ENCODE results near the gene SLC25A45.

SLC25A45 gene

DNA sequence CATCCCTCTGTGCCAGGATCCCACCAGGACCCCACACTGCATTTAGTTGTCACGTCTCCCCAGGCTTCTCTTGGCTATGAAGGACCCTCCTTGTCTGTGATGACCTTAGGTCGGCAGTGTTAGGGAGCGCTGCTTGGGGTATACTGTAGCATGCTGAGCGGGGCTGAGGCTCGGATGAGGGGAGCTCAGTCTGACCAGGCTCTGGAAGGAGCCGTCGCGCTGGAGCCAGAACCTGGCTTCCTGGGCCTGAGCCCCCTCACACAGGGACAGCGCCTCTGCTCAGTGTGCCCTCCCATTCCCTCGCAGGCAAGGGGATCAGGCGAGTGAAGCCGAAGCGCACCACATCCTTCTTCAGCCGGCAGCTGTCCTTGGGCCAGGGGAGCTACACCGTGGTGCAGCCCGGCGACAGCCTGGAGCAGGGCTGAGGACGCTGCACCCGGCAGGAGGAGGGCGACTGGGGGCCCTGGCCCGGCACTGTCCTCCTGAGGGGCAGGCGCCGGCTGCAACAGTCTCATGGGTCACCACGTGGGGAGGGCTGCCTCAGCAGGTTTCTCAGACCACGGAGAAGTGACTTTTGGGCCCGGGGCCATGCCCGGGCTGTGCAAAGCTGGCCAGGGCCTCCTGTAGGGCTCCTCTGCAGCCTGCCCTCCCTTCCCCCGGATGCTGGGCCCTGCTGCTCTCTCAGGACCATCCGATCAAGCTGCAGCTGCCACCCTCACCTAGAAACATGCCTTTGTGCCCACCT, 28.7 kb upstream of the SLC25A45 start:
- no peak for DNase-seq (ENCODE audit: insufficient read length, low spot score)
- TF ChIP-seq POLR2A (IDR thresholded peaks at IDR 0.05; ENCODE audit: low read depth, low read length) (no peak), POLR2AphosphoS5 (IDR thresholded peaks at IDR 0.05; ENCODE audit: low read depth, low read length) (no peak), PAX5 (IDR thresholded peaks at IDR 0.05; ENCODE audit: insufficient read depth, low read length, severe bottlenecking) (no peak), SPI1 (IDR thresholded peaks at IDR 0.05; ENCODE audit: low read depth, low read length) (no peak), POU2F2 (IDR thresholded peaks at IDR 0.05; ENCODE audit: low read depth, low read length) (no peak), TAF1 (IDR thresholded peaks at IDR 0.05; ENCODE audit: low read depth, low read length) (no peak)
- no peak for FAIRE-seq

DNA sequence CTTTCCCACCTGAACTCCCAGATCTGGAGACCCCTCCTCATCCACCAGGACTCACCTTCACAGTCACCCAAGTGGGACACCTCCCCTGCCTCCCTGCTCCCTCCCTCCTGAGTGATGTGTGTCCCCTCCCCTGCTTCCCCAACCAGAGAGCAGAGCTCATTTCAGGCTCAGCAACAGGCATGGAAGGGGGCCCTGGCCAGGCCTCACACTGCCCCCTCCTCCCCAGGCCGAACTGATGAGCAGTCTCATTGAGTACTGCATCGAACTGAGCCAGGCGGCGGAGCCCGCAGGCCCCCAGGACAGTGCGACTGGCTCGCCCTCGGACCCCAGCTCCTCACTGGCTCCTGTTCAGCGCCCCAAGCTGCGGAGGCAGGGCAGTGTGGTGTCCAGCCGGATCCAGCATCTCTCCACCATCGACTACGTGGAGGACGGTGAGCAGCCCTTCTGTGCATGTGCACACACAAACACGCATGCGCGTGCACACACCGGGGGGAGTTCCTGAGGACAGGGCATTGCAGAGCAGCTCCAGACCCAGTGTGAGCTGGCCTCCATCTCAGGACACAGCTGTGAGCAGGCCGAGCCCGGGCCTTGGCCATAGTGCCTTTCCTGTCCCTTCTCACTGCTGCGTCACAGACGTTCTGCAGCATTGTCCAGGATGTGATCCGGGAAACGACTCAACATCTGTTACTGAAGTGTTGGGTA, 22.3 kb upstream of the SLC25A45 start:
- TF ChIP-seq PAX5 (IDR thresholded peaks at IDR 0.05; ENCODE audit: insufficient read depth, low read length, severe bottlenecking) (no peak), POLR2AphosphoS5 (IDR thresholded peaks at IDR 0.05; ENCODE audit: low read depth, low read length) (no peak), SPI1 (IDR thresholded peaks at IDR 0.05; ENCODE audit: low read depth, low read length) (no peak), POU2F2 (IDR thresholded peaks at IDR 0.05; ENCODE audit: low read depth, low read length) (no peak), POLR2A (IDR thresholded peaks at IDR 0.05; ENCODE audit: low read depth, low read length) (no peak), TAF1 (IDR thresholded peaks at IDR 0.05; ENCODE audit: low read depth, low read length) (no peak)
- FAIRE-seq: no peak

DNA sequence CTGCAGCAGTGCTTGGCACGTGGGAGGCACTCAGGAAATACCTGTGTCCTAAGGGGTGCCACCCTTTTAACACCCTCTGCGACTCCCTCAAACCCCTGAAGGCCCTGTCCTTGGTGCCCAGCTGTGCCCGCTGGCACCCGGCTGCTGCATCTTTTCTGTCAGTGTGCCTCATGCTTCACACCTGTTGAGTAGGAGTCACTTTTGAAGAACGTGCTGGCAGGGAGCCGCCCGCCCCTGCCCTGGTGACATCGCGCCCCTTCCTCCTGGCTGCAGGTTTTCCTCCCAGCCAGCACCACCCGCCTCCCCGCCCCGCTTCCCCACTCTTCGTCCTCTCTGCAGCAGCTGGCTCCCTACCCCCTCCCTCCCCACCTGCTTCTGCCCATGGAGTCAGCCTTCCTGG, 21.8 kb upstream of the SLC25A45 start:
- FAIRE-seq (peak; percentile 23), DNase-seq (ENCODE audit: insufficient read length, low spot score) (no peak)
- TF ChIP-seq POU2F2 (IDR thresholded peaks at IDR 0.05; ENCODE audit: low read depth, low read length) (no peak), PAX5 (IDR thresholded peaks at IDR 0.05; ENCODE audit: insufficient read depth, low read length, severe bottlenecking) (no peak), TAF1 (IDR thresholded peaks at IDR 0.05; ENCODE audit: low read depth, low read length) (no peak), POLR2A (IDR thresholded peaks at IDR 0.05; ENCODE audit: low read depth, low read length) (no peak), POLR2AphosphoS5 (IDR thresholded peaks at IDR 0.05; ENCODE audit: low read depth, low read length) (no peak), SPI1 (IDR thresholded peaks at IDR 0.05; ENCODE audit: low read depth, low read length) (no peak)

More for the DNA sequence above, 22.3 kb upstream of the SLC25A45 start:
- DNase-seq (ENCODE audit: insufficient read length, low spot score): no peak

DNA sequence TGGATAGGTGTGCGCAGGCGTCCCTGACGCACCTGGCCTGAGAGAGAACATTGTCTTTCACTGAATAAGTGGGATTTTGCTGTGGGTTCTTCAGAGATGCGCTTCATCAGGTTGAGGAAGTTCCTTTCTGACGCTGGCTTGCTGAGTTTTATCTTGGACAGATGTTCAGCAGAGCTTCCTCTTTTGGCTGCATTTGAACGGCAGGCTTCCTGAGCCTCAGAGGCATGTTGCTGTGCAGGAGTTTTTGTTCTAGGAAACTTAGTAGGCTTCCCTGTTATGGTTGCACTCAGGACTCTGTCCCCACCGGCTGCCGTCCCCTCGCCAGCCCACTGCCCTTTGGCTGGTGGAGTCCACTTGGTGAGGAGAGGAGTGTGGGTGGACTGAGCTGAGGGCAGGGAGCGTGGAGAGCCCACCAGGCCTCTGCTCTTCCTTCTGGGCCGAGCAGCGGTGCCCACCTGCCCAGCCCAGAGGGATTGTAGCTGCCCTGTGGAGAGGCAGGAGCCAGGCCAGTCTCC, 21.2 kb upstream of the SLC25A45 start:
- DNase-seq (ENCODE audit: insufficient read length, low spot score) (no peak), FAIRE-seq (peak; percentile 92)
- peak; percentile 75 for TF ChIP-seq SPI1 (IDR thresholded peaks at IDR 0.05; ENCODE audit: low read depth, low read length)
- TF ChIP-seq TAF1 (IDR thresholded peaks at IDR 0.05; ENCODE audit: low read depth, low read length): no peak
- TF ChIP-seq POLR2AphosphoS5 (IDR thresholded peaks at IDR 0.05; ENCODE audit: low read depth, low read length): no peak
- TF ChIP-seq POLR2A (IDR thresholded peaks at IDR 0.05; ENCODE audit: low read depth, low read length): no peak
- TF ChIP-seq PAX5 (IDR thresholded peaks at IDR 0.05; ENCODE audit: insufficient read depth, low read length, severe bottlenecking): peak; percentile 9
- TF ChIP-seq POU2F2 (IDR thresholded peaks at IDR 0.05; ENCODE audit: low read depth, low read length): no peak

DNA sequence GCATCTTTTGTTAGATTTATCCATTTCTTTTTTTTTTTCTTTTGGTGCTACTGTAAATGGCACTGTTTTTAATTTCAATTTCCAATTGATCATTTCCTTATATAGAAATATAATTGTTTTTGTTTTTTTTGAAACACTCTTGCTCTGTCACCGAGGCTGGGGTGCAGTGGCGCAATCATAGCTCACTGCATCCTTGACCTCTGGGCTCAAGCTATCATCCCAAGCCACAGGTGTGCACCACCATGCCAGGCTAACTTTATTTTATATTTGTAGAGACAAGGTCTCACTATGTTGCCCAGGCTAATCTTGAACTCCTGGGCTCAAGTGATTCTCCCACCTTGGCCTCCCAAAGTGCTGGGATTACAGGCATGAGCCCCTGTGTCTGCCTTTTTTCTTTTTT, 20.3 kb upstream of the SLC25A45 start:
- no peak for FAIRE-seq

DNA sequence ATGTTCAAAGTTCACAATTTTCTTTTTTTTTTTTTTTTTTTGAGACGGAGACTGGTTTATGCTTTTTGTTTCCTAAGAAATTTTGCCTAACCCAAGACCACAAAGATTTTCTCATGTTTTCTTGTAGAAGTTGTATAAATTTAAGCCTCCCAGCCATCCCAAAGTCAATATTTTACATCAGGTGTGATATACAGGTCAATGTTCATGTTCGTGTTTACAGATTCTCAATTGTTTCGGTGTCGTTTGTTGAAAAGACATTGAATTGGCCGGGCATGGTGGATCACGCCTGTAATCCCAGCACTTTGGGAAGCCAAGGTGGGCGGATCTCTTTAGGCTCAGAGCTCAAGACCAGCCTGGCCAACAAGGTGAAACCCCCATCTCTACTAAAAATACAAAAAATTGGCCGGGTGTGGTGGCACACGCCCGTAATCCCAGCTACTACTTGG, 19.4 kb upstream of the SLC25A45 start:
- DNase-seq (ENCODE audit: insufficient read length, low spot score) (no peak), FAIRE-seq (no peak)
- TF ChIP-seq POLR2A (IDR thresholded peaks at IDR 0.05; ENCODE audit: low read depth, low read length) (no peak), POLR2AphosphoS5 (IDR thresholded peaks at IDR 0.05; ENCODE audit: low read depth, low read length) (no peak), TAF1 (IDR thresholded peaks at IDR 0.05; ENCODE audit: low read depth, low read length) (no peak), PAX5 (IDR thresholded peaks at IDR 0.05; ENCODE audit: insufficient read depth, low read length, severe bottlenecking) (no peak), SPI1 (IDR thresholded peaks at IDR 0.05; ENCODE audit: low read depth, low read length) (no peak), POU2F2 (IDR thresholded peaks at IDR 0.05; ENCODE audit: low read depth, low read length) (no peak)

More for the DNA sequence above, 20.3 kb upstream of the SLC25A45 start:
- no peak for DNase-seq (ENCODE audit: insufficient read length, low spot score)
- no peak for TF ChIP-seq POU2F2 (IDR thresholded peaks at IDR 0.05; ENCODE audit: low read depth, low read length)
- no peak for TF ChIP-seq PAX5 (IDR thresholded peaks at IDR 0.05; ENCODE audit: insufficient read depth, low read length, severe bottlenecking)
- no peak for TF ChIP-seq POLR2AphosphoS5 (IDR thresholded peaks at IDR 0.05; ENCODE audit: low read depth, low read length)
- TF ChIP-seq TAF1 (IDR thresholded peaks at IDR 0.05; ENCODE audit: low read depth, low read length): no peak
- TF ChIP-seq SPI1 (IDR thresholded peaks at IDR 0.05; ENCODE audit: low read depth, low read length): no peak
- TF ChIP-seq POLR2A (IDR thresholded peaks at IDR 0.05; ENCODE audit: low read depth, low read length): no peak

DNA sequence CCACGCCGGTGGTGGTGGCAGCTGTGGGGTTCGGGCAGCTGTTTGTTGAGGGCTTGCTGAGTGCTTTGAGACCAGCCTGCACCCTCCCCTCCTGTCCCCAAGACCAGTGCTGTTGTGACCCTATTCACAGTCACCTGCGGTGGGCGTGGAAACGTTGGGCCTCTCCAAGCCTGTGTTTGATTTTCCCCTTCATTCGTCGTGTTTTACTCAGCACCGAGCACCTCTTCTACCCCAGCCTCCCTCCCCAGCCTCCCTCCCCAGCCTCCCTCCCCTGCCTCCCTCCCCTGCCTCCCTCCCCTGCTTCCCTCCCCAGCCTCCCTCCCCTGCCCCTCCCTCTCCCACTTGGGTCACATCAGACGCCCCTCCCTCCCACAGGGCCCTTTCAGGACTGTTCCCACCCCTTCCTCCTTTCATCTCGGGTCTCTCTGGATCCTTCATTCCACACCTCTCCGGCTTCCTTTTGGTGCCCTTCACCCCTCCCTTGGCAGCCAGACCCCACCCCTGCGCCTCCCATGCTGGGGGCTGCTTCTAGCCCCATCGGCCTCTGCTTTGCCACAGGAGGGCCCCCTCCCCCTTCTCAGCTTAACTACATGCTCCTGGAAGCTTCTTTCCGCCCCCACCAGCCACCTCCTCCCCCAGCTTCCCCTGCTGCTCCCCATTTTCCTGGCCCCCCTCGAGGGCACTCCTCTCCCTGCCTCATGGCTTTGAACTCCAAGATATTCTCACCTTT, 18.8 kb upstream of the SLC25A45 start:
- FAIRE-seq: no peak
- TF ChIP-seq POLR2A (IDR thresholded peaks at IDR 0.05; ENCODE audit: low read depth, low read length) (no peak), TAF1 (IDR thresholded peaks at IDR 0.05; ENCODE audit: low read depth, low read length) (no peak), POLR2AphosphoS5 (IDR thresholded peaks at IDR 0.05; ENCODE audit: low read depth, low read length) (no peak), POU2F2 (IDR thresholded peaks at IDR 0.05; ENCODE audit: low read depth, low read length) (no peak)
- no peak for DNase-seq (ENCODE audit: insufficient read length, low spot score)

DNA sequence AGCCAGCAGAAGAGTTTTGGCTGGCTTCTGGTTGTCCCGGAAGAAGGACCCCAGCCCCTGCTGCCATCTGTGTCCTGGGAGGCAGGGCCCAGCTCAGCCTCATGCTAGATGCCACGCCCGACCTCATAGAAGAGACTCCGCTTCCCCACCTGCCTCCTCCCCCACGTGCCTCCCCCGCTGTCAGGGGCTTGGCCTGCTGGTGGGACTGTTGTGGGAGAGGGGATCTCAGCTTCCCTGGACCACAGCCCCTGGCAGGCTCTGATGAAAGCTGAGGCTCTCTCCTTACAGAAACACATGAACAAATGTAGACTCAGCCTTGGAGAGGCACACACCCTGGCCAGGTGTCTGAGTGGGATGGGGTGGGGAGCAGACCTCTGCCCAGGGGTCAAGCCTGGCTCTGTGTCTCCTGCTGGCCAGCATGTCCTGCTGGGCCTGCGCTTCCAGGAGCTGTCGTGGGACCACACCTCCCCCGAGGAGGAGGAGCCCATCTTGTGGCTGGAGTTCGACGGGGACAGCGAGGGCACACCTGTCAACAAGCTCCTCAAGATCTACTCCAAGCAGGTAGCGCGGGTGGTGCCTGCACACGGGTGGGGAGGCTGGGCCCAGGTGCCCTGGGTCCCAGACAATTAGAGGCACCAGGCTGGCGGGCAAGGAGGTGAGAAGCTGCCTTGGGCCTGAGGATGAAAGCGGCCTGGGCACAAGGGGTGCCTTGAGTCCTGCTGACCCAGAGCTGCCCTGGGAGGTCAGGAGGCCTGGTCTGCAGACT, 18.0 kb upstream of the SLC25A45 start:
- no peak for FAIRE-seq
- TF ChIP-seq POU2F2 (IDR thresholded peaks at IDR 0.05; ENCODE audit: low read depth, low read length) (no peak), POLR2A (IDR thresholded peaks at IDR 0.05; ENCODE audit: low read depth, low read length) (no peak), PAX5 (IDR thresholded peaks at IDR 0.05; ENCODE audit: insufficient read depth, low read length, severe bottlenecking) (no peak), POLR2AphosphoS5 (IDR thresholded peaks at IDR 0.05; ENCODE audit: low read depth, low read length) (no peak), TAF1 (IDR thresholded peaks at IDR 0.05; ENCODE audit: low read depth, low read length) (no peak), SPI1 (IDR thresholded peaks at IDR 0.05; ENCODE audit: low read depth, low read length) (no peak)
- DNase-seq (ENCODE audit: insufficient read length, low spot score): no peak
